ENCODE measurements around the gene WDFY3. TPM values are rescaled to one million over a fixed set of nuclear protein-coding genes. Genes with fewer than 3 reads are reported as not detected.
A peak's percentile ranks its signal among the peaks of the same experiment; 100 is the strongest.

The WDFY3 gene
- total RNA-seq, 1 donor from 2014 or later: 55.8 TPM

- Histone ChIP-seq H3K27me3 (no peaks in the 10 kb centered on the region), H3K4me3 (no peak overlapping the region), H4K20me1 (ENCODE audit: low read depth) (no peaks in the 10 kb centered on the region), H3K4me1 (no peaks in the 10 kb centered on the region), H3K9me3 (ENCODE audit: low read depth) (no peaks in the 10 kb centered on the region), H3K9ac (no peak overlapping the region), H3K4me2 (no peak overlapping the region), H3K79me2 (ENCODE audit: low read depth) (no peaks in the 10 kb centered on the region), H3K36me3 (peaks cover 9% of the 10 kb centered on the region), H3F3A (ENCODE audit: low read depth) (no peaks in the 10 kb centered on the region), H2AFZ (replicated peaks) (no peak overlapping the region), H3K27ac (no peak overlapping the region)
- no peak overlapping the region for H3K27ac Mint-ChIP-seq
- H3K36me3 Mint-ChIP-seq: peaks cover 15% of the 10 kb centered on the region
- no peaks in the 10 kb centered on the region for H3K4me1 Mint-ChIP-seq
- no peaks in the 10 kb centered on the region for H3K9me3 Mint-ChIP-seq
- DNase-seq (ENCODE audit: low spot score): no peak
- no peaks in the 10 kb centered on the region for H3K27me3 Mint-ChIP-seq (ENCODE audit: insufficient read depth, low read depth)
- H3K4me3 Mint-ChIP-seq: no peak overlapping the region
- TF ChIP-seq, protein P1, sequence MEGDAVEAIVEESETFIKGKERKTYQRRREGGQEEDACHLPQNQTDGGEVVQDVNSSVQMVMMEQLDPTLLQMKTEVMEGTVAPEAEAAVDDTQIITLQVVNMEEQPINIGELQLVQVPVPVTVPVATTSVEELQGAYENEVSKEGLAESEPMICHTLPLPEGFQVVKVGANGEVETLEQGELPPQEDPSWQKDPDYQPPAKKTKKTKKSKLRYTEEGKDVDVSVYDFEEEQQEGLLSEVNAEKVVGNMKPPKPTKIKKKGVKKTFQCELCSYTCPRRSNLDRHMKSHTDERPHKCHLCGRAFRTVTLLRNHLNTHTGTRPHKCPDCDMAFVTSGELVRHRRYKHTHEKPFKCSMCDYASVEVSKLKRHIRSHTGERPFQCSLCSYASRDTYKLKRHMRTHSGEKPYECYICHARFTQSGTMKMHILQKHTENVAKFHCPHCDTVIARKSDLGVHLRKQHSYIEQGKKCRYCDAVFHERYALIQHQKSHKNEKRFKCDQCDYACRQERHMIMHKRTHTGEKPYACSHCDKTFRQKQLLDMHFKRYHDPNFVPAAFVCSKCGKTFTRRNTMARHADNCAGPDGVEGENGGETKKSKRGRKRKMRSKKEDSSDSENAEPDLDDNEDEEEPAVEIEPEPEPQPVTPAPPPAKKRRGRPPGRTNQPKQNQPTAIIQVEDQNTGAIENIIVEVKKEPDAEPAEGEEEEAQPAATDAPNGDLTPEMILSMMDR (IDR thresholded peaks at IDR 0.05): no peak
- TF ChIP-seq EZH2phosphoT487 (IDR thresholded peaks at IDR 0.05): no peak
Observed at GRCh38 chr4:84730375-84730774, 236.1 kb downstream of the WDFY3 start.

GRCh38 chr4:84727491-84727890, 239.0 kb downstream of the WDFY3 start:
- Mint-ChIP-seq H3K4me1 (no peaks in the 10 kb centered on the region), H3K4me3 (no peak overlapping the region), H3K36me3 (peaks cover 26% of the 10 kb centered on the region), H3K27ac (no peak overlapping the region), H3K9me3 (no peaks in the 10 kb centered on the region), H3K27me3 (ENCODE audit: insufficient read depth, low read depth) (no peaks in the 10 kb centered on the region)
- no peaks in the 10 kb centered on the region for H3K9me3 ChIP-seq (ENCODE audit: low read depth)
- no peaks in the 10 kb centered on the region for H3F3A ChIP-seq (ENCODE audit: low read depth)
- no peak overlapping the region for H3K9ac ChIP-seq
- no peaks in the 10 kb centered on the region for H4K20me1 ChIP-seq (ENCODE audit: low read depth)
- no peaks in the 10 kb centered on the region for H3K27me3 ChIP-seq
- no peaks in the 10 kb centered on the region for H3K79me2 ChIP-seq (ENCODE audit: low read depth)
- H3K4me3 ChIP-seq: no peak overlapping the region
- TF ChIP-seq, protein P1 (IDR thresholded peaks at IDR 0.05): no peak
- TF ChIP-seq EZH2phosphoT487 (IDR thresholded peaks at IDR 0.05) (no peak), EZH2 (IDR thresholded peaks at IDR 0.05) (no peak)
- no peak overlapping the region for H2AFZ ChIP-seq (replicated peaks)
- no peaks in the 10 kb centered on the region for H3K4me1 ChIP-seq
- H3K27ac ChIP-seq: peak overlapping the region; percentile 39
- H3K36me3 ChIP-seq: peaks cover 9% of the 10 kb centered on the region
- H3K4me2 ChIP-seq: no peak overlapping the region
- no peak for DNase-seq (ENCODE audit: low spot score)

DNA sequence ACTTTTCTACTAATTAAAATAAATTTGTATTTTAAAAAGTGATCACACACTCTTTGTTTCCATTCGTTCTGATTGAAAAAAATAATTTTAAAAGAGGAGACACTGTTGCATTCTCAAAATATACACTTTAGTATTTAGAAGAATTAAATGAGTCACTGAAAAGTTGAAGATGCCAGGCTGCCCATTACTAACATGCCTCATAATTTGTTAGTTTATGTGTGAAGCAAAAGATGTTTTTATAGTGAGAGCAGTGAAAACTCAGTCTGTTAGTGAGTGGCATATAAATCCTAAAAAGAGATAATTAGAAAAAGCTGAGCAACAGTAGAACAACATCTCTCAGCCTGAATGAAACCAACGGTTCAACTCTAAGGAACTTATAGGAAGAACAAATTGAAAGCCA, 240.1 kb downstream of the WDFY3 start:
- H3K36me3 ChIP-seq: peaks cover 9% of the 10 kb centered on the region
- no peaks in the 10 kb centered on the region for H3K27me3 ChIP-seq
- Mint-ChIP-seq H3K4me1 (no peaks in the 10 kb centered on the region), H3K27me3 (ENCODE audit: insufficient read depth, low read depth) (no peaks in the 10 kb centered on the region), H3K9me3 (no peaks in the 10 kb centered on the region), H3K36me3 (peaks cover 24% of the 10 kb centered on the region), H3K4me3 (no peak overlapping the region), H3K27ac (no peak overlapping the region)
- H2AFZ ChIP-seq (replicated peaks): no peak overlapping the region
- H4K20me1 ChIP-seq (ENCODE audit: low read depth): no peaks in the 10 kb centered on the region
- DNase-seq (ENCODE audit: low spot score): no peak
- no peaks in the 10 kb centered on the region for H3K9me3 ChIP-seq (ENCODE audit: low read depth)
- no peak overlapping the region for H3K4me2 ChIP-seq
- no peak overlapping the region for H3K9ac ChIP-seq
- no peak for TF ChIP-seq EZH2phosphoT487 (IDR thresholded peaks at IDR 0.05)
- TF ChIP-seq, protein P1 (IDR thresholded peaks at IDR 0.05): no peak
- no peak for TF ChIP-seq EZH2 (IDR thresholded peaks at IDR 0.05)
- no peaks in the 10 kb centered on the region for H3K4me1 ChIP-seq
- H3F3A ChIP-seq (ENCODE audit: low read depth): no peaks in the 10 kb centered on the region
- H3K4me3 ChIP-seq: no peak overlapping the region
- no peaks in the 10 kb centered on the region for H3K79me2 ChIP-seq (ENCODE audit: low read depth)
- no peak overlapping the region for H3K27ac ChIP-seq
